GM21786 (cell line): ENCODE results near the gene ODF4.
"Not testable (repeated sequence)": the region's sequence is repeated elsewhere in the genome, so short reads cannot be mapped to it uniquely, and the experiment has no call there.

Experiments
- ATAC-seq: cut with Tn5 transposase; IDR thresholded peaks from one replicate; pipeline ENCODE4 v1.9.1; 2021; ENCODE audit not compliant: unreplicated experiment

Gene ODF4

DNA sequence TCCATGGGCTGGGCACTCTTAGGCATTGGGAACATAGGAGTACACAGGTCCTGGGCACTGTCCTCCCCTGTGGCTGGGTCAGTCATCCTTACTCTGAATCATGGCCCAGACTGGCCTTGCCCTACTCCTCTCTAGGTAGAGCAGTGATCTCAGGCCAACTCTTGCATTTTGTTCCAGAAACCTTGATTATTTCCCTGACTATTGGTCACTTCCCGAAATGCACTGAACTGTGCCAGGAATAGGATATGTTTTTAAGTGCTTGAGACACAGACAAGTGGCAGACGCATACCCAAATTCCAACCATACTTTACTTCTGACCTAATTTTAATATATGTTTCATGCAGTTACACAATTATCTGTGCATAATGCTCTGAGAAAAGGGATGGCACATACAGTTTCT, 26.6 kb downstream of the ODF4 start:
- ATAC-seq = no peak

DNA sequence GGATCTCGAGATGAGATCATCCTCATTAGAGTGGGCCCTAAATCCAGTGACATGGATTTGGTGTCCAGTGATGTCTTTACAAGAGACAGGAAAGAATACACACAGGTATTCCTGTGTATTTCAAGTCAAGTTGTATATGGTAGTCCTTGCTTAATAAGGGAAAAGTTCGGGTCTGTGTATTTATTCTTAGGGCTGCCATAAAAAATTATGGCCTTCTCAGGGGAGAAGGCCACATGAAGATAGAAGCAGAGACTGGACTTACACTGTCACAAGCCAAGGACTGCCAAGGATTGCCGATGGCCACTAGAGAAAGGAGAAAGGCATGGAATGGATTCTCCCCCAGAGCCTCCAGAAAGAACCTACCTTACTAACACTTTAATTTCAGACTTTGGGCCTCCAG, 28.6 kb downstream of the ODF4 start:
- ATAC-seq = no peak

DNA sequence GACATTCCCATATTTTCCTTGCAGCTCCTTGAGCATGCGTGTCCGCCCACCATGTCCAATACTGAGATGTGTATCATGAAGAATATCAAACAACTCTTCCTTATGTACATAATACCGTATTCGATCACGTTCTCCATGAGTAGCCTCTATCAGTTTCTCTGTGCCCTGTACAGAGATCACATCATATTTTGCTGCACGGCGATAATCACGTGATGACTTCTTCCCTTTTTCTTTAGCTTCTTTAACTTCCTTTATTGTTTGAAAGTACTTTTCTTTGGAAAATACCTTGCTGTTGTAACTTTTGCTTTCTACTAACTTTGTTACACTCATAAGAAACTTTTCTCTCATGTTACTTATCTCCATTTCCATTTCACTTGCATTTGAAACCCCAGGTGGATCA, 30.3 kb downstream of the ODF4 start:
- ATAC-seq = no peak

DNA sequence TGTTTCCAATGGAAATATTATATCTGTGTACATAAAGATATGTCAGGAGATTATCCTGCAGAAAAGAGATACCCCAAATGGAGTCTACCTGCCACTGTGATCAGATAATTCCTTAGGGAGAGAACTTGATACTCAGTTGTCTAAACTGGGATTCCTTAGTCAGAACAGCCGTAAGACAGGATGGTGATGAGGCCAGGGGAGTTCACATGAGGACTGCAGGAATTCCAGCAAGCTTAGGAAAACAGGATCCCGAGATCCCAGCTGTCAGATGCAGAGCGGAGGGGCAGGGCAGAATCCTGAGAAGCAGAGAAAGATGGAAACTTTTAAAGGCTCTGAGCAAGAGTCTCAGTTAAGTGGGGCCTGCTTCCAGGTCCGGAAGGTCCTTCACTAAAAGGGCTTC, 32.1 kb downstream of the ODF4 start:
- ATAC-seq = no peak

DNA sequence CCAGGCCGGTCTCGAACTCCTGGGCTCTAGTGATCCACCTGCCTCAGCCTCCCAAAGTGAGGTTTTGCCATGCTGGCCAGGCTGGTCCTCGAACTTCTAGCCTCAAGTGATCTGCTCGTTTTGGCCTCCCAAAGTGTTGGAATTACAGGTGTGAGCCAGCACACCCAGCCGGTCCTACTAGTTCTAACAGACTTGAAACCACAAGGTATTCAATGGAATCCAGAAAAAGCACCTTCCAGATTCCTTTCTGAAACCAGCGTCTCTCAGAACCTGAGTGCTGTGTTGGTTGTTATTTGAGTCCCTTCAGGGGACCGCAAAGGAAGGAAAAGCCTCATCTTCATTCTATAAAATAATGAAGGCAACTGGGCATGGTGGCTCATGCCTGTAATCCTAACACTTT, 32.8 kb downstream of the ODF4 start:
- ATAC-seq = no peak

DNA sequence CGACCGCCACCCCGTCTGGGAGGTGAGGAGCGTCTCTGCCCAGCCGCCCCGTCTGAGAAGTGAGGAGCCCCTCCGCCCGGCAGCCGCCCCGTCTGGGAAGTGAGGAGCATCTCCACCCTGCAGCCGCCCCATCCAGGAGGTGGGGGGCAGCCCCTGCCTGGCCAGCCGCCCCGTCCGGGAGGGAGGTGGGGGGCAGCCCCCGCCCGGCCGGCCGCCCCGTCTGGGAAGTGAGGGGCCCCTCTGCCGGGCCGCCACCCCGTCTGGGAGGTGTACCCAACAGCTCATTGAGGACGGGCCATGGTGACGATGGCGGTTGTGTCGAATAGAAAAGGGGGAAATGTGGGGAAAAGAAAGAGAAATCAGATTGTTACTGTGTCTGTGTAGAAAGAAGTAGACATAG, 34.2 kb downstream of the ODF4 start:
- not testable (repeated sequence) for ATAC-seq

DNA sequence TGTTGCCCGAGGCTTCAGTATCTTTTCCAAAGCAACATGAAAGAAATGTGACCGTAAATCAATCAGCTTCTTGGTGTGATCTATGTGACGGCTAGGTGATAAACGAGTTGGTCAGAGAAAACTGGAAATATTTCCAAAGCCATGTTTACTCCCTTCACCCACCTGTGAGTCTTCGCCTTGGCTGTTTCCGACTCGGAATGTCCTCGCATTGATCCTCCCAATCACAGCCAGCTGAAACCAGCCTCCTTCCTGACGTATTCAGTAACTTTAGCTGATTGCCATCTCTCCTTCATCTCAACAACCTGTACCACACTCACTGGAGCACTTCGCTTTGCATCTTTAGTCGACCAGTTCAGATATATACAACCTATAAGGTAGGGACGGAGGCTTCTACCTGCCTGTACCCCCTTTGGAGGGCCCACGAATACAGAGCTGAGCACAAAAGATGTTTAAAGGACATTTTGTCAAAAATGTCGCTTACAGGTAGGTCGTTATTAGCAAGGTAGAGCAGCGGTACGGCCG, 36.2 kb downstream of the ODF4 start:
- no peak for ATAC-seq

DNA sequence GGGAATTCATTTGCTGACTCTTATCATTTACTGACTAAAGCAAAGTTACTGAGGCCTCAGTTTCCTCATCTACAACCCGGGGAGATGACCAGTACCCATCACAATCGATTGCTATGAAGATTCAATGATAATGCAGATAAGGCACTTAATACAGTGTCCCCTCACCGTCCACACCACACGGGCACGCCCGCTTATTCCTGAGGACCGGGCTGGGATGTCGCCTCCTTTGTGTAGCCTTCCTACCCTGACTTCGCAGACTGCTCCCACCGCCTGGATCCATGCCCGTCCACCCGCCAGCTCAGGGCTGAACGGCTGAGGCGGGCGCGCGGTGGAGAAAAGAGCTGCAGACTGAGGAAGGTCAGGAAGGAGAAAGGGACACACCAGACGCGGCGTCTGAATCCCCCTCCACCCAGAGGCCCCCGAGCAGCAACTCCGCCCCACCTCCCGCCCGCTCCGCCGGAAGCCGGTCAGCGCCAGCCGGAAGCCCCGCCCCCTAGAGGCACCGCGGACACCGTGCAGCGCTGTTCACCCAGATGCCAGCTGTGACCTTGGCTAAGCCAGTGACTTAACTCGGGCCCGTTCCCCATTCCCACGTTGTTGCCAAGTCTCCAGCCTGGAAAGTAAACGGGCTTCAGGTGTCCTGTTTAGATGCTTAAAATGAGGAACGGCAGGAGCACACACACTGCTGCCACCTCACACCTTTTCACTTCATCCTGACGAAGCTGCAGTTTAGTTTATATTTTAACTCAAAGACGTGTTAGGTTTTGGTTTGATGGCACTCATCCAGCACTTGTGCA, 36.8 kb downstream of the ODF4 start, which contains the start of gene KRABD2:
Gene KRABD2, minus strand, starts transcription at position 434 of the 797 bp plus-strand sequence.
- ATAC-seq = peak; percentile 94

DNA sequence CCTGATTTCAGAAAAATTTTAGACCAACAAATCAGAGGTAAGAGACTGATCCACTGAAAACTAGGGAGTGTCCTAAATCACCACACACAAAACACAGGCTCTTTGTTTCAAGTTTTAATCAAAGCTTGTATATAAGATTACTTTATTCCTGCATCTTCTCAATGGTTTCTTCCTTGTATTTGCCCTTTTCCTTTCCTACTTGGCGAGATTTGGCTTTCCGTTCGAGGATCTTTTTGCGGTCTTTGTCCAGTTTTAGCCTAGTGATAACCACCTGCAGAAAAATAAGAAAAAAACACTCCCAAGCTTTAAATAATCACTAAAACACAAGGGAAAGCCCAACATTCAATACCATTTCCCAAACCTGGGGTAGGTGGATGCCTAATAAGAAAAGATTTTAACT, 37.8 kb downstream of the ODF4 start:
- ATAC-seq = no peak

DNA sequence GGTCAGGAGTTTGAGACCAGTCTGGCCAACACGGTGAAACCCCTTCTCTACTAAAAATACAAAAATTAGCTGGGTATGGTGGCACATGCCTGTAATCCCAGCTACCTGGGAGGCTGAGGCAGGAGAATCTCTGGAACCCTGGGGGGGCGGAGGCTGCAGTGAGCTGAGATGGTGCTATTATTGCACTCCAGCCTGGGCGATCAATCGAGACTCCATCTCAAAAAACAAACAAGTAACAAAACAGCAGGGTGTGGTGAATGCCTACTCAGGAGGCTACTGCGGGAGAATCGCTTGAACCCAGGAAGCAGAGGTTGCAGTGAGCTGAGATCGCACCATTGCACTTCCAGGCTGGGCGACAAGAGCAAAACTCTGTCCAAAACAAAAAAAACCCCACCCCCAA, 38.5 kb downstream of the ODF4 start:
- not testable (repeated sequence) for ATAC-seq

DNA sequence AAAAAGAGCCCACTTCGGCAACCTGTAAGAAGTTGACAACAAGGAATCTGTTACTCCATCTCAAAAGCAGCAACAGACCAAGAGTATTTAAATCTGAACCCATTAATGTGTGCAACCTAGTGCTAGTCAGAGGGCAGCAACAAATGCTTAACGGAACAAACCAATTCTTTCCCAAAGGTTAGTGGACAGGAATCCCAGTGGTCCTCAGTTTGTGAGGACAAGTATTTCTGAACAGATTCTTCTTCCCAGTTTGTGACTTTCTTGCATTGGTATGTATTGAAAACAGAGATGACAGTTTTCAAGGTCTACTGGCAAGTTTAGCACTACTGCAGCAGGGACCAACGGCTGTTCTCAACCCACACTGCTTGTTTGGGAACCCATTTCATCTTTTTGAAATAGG, 40.4 kb downstream of the ODF4 start:
- ATAC-seq = no peak

DNA sequence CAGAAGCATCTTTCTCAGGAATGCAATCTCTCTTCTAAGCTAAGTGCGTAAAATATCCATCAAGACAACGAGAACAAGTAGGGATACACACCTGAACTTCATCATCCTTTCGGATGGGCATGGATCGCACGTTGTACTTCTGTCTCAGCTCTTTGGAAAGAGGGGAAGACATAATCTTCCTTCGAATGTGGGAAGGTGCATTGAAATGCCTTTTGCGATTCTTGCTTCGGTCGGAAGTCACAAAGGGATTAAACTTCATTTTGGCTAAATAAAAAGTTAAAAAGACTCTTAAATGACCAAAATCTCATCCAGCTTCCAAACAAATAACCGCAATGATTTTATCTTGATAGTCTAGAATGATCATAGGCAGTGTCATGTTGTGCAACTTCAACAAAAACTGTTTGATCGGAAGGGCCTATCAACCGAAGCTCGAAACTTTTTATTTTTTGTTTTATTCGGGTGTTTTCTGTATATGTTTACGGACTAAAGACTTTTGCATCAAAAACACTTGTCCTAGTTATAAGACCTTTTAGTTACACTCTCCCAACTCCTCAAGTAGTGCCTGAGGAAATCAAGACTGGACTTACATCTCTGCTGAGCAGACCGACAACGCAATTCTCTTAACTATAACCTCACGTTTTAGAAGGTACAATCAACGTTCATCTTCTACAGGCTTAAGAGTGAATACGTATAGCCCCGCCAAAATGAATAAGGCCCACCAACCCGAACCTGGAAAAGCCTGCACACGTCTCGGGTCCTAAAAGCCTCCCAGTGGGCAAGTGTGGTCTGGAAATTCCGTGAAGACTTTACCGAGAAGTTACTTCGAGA, 42.6 kb downstream of the ODF4 start:
- no peak for ATAC-seq

DNA sequence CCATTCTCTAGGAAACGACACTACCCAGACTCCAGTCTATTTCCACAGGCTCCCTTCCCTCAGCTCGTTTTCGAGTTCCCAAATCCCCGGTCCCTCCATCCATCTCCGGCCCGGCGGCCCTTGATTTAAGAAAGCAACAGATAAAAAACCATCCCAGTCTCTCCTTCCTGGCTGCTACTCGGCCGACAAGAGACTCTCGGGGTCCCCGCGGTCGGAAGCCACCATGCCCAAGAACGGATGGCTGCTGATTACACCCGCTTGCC, 43.2 kb downstream of the ODF4 start:
- ATAC-seq = no peak

DNA sequence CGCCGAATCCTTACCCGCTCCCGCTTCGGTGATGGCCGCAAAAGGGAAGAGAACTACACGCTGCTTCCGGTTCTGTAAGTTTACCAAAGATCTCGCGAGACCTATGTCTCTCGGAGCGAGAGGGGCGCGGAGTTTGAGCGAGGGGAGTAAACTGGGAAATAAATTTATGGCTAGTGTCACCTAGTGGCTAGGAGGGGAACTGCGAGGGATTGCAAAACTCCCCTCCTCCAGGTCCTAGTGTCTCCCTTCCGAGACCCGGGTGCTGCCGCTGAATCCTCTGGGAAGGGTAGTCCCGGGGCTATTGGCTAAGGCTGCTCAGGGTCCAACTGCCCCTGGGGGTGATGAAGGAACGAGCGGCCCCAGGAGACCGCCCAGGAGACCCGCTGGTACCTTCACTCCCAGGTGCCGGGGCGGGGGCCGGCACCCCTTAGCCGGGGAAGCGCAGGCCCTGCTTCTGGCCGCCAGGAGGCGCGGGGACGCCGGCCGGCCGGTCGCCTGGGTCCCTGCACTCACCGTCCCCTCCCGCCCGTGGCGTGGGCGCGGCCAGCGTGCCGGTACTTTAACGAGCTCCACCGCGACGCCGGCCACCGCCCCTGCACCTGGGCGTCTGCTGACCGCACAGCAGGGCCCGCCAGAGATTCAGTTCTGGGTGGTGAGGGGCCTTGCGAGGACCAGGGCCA, 43.6 kb downstream of the ODF4 start, which contains the start of gene RPL26:
Gene RPL26, minus strand, starts transcription at position 51 of the 680 bp plus-strand sequence. CDS start 883 bp downstream, outside the sequence.
- peak; percentile 82 for ATAC-seq

DNA sequence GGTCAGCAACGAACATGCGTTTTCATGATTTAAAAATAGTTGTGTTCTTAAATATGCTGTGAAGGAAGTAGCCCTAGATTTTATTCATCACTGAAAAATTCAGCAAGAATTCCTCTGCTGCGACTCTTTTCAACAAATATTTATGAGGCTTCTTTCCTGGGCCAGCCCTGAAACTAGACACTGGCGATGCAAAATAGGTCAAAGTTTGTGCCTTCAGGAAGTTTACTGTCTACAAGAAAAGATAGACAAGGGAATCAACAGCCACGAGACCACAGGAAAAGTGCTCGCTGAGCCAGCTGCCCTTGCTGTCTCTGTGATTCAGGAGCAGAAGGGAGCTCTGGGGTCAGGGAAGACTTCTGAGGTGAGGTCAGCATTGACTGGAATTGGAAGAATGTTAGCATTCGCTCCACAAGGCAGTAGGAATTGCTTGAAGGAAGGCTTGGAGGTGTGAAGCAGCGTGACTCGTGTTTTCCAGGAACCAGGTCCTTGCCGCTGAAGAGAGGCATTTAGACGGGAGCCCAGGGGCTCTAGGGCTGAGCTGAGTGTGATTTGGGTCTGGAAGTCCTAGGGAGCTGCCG, 45.2 kb downstream of the ODF4 start:
- no peak for ATAC-seq

DNA sequence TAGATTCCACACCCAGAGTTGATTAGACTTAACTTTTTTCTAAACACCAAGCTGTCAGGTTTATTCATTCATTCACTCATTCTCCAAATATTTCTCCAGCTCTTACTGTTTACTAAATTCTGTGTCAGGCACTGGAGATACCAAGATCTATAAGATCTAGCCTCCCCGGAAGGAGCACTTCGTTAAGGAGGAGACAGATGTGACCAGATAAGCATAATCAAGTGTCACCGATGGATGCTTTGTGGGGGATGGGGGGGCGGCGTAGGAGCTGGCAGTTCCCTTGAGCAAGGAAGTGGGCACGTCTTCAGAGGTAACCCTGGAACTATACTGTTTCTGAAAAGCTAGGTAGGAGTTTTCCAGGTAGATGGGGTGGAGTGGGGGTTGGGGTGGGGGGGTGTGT, 47.2 kb downstream of the ODF4 start:
- ATAC-seq = no peak

DNA sequence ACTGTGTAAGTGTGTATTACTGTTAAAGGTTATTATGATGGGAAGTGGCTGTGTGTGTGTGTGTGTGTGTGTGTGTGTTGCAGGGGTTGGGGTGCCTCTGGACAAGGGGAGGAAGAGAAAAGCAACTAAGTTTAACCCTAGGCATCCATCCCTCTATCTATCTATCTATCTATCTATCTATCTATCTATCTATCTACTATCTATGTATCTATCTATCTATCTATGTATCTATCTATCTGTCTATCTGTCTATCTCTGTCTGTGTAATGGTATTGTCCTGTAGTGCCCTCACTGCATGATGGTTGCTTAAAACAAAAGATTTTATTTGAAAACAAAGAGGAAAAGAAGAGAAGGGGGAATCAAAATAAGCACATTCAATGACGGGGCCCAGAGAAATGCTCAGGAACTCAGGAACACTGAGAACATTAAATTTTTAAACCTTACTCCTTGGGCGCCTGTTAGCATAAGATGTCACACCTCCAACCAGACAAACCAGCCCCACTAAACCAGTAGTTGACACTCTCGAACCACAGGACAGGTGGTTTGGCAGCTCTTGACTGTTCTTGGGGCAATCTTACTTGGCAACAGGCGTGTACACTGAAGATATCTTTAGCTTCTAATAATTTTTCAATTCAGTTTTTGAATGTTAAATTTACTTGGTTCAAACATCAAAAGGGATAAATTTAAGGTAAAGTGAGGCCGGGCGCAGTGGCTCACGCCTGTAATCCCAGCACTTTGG, 48.4 kb downstream of the ODF4 start:
- no peak for ATAC-seq

DNA sequence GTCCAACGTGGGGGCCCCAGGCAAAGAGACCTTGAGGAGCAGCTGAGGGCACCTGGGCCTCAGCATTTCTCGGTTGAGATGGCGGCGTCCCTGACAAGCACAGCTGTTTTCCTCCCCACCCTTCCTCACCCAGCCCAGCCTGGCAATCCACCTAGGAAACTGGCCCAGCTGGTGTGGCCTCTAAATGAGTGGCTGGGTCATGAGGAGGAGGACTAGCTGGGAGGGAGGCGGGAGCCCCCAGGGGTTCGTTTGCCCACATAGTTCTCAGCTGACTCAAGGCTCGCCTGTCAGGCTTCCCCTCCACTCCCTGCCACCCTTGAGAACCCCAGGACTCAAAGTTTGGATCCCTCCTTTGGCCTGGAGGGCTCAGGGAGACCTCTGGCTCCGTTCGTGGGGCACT, 52.1 kb downstream of the ODF4 start:
- ATAC-seq = no peak

DNA sequence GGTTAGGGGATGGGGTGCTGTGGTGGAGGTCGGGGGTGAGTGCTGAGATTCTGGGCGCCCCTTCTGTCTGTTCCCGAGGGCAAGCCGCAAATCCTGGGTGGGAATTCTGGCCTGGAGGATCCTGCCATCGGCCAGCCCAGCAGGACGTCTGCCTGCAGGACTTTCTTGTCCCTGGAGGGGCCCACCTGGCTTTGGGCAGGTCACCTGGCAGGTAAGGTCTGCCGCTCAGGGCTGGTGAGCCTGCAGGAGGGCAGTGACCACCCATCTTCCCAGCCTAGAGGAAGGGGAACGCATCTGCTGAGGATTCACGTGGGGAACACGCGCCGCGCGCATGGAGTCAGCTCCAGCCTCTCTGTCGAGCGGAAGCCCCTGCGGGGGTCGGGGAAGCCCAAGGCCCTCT, 52.6 kb downstream of the ODF4 start:
- ATAC-seq = no peak

DNA sequence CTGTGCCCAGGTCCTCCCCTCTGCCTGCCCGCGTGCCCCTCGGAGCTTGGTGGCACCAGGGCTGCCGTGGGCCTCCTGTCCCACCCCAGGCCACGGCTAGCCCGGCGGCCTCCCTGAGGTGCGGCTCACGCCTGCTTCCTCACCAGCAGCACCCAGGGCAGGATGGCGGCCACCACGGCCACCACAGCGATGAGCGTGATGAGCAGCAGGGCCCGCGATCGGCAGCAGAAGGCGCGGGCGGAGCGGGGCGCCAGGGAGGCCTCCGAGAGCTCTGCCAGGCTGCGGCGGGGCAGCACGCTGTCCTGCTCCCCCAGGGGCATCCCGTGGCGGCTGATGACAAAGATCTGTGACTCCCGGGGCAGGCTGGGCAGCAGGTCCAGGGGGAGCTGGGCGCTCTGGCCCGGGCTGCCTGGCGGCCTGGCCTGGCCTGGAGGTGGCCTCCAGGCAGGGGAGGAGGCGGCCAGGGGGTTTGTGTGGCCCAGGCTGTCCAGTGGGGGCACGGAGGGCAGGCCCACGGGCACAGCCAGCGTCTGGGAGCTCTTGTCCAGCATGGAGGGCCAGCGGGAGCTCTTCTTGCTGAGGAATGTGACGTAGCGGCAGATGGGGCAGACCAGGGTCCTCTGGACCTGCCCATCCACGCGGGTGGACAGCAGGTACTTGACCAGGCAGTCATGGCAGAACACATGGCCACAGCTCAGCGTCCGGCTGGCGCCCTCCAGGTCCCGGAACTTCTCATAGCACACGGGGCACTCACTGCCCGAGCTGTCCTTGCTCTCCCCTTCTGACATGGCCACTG, 53.2 kb downstream of the ODF4 start:
- no peak for ATAC-seq
